Activated CD8-positive, alpha-beta T cell treated with anti-CD3 and anti-CD28 coated beads, Interleukin-2, amount 10 ng/mL, durations not matched to agents 7 days and 5 days (primary cell): ENCODE data around the gene UTF1. TPM values are rescaled to one million over a fixed set of nuclear protein-coding genes. Genes with fewer than 3 reads are reported as not detected.
A peak's percentile ranks its signal among the peaks of the same experiment; 100 is the strongest.
"Not testable (repeated sequence)": the region's sequence is repeated elsewhere in the genome, so short reads cannot be mapped to it uniquely, and the experiment has no call there.

Source experiments
- ATAC-seq: fragments of 150-1000 bp; cut with Tn5 transposase; one replicate; pipeline ENCODE4 v1.10.0; 2021; ENCODE audit warnings: moderate library complexity
- CTCF ChIA-PET: fragments of 350-600 bp; sonication (Branson Sonifier 250); formaldehyde crosslinking; loops from one replicate; lab custom pipeline; 2021; ENCODE audit warnings: antibody characterized with exemption; lab: Charles Lee
- POLR2A ChIA-PET: fragments of 350-600 bp; sonication (Branson Sonifier 250); formaldehyde crosslinking; loops from one replicate; lab custom pipeline; 2021; ENCODE audit warnings: antibody characterized with exemption; lab: Charles Lee
- DNase-seq: peaks from one replicate; pipeline ENCODE4 v3.0.0-alpha.2; 2020
- H3K27ac Mint-ChIP-seq: one replicate; pipeline ENCODE4 v1.8.0; 2021; ENCODE audit warnings: mild to moderate bottlenecking, mixed read lengths
- H3K27me3 Mint-ChIP-seq: one replicate; pipeline ENCODE4 v1.8.0; 2021; ENCODE audit warnings: low read depth, mixed read lengths
- H3K36me3 Mint-ChIP-seq: one replicate; pipeline ENCODE4 v1.8.0; 2021; ENCODE audit warnings: low read depth, mixed read lengths
- H3K4me1 Mint-ChIP-seq: one replicate; pipeline ENCODE4 v1.8.0; 2021; ENCODE audit warnings: low read depth, mixed read lengths
- H3K4me3 Mint-ChIP-seq: one replicate; pipeline ENCODE4 v1.8.0; 2021; ENCODE audit warnings: mild to moderate bottlenecking, mixed read lengths
- H3K9me3 Mint-ChIP-seq: one replicate; pipeline ENCODE4 v1.8.0; 2022; ENCODE audit warnings: mixed read lengths; ENCODE audit not compliant: insufficient read depth
- total RNA-seq, 2 experiments: library from RNA; stranded (reverse); gene quantifications; one replicate each; pipeline ENCODE4 v1.2.3, GENCODE V29; 2021

The UTF1 gene
- total RNA-seq, 2 experiments from 2014 or later, result not detected

DNA sequence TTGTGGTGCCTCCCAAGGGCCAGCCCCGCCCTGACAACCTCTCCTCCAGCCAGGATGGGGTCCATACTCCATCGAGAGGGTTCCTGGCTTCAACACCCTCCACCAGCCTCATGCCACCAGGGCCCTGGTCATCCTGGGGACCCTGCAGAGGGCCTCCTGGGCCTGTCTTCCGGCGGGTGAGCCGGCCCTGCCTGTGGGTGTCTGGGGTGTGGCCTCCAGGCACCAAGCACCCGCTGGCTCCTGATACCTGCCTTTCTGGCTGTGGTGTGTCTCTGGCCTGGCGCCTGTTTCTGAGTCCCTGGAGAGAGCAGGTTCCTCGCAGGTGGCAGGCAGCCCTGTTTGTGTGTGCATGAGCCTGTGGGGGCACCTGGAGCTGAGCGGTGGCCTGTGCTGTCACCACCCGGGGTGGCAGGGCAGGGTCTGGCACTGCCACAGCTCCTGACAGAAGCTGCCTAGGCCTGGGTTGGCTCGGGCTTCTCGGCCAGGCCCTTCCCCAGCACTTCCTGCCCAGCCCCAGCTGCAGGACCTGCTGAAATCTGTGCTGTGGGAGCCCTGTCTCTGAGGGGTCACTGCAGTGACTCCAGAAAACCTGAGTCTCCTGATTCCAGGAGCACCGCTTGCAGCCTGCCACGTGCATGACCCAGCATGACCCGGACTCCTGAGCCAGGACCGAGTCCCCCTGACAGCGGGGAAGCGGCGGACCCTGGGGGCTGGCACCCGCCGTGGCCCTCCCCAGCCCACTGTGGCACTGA lies 28.2 kb downstream of the UTF1 start:
- Mint-ChIP-seq H3K9me3 (no peaks in the 10 kb centered on the region), H3K4me1 (peaks cover 61% of the 10 kb centered on the region), H3K4me3 (peak overlapping the region; percentile 62), H3K27ac (peak overlapping the region; percentile 95), H3K36me3 (peaks cover 8% of the 10 kb centered on the region), H3K27me3 (peaks cover 2% of the 10 kb centered on the region)
- ATAC-seq (peak; percentile 18), DNase-seq (peak; percentile 66)
- ChIA-PET POLR2A (interaction anchor here (0.8 to 1.5 kb wide), 2 partner anchors 17 to 20 kb away, joined by 4 to 5 read pairs; no protein-coding TSS in a partner anchor), CTCF (interaction anchor here (1.1 to 4.1 kb wide), 7 partner anchors 17 to 115 kb away, joined by 3 to 14 read pairs (median 6); no protein-coding TSS in a partner anchor)

DNA sequence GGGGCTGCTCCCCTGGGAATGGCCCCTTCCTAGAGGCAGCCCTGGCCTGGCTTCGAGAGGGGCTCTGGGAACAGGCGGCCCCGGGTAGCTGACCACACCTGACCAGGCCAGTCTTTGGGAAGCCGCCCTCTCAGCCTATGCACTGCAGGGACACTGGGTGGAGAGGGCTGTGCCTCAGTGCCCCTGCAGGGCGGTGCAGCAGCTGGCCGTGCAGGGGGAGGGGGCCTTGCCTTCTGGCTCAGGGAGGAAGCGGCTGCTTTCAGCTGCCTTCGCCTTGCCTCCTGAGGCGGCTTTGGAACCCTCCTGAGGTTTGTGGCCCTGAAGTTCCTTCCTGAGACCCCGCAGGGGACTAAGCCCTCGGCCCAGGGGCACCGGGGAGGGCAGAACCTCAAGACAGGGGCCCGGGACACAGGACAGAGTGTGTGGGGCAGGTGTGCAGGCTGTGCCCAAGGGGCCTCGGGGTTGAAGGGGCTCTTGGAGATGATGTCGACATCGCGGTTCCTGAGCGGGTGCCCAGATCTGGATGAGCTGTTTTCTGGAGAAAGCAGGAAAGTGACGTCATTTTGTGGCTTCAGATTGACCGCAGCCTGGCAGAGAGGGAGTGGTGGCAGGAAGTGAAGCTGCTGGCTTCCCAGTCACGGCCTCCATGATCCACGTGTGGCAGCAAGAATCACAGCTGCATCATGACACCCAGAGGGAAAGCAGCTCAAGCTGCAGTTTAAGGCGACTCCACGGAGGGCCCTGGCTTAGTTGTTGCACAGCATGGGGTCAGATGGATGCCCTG lies 29.0 kb downstream of the UTF1 start:
- ChIA-PET POLR2A (interaction anchor here (0.7 to 1.5 kb wide), 5 partner anchors 16 to 19 kb away, joined by 3 to 7 read pairs (median 4); no protein-coding TSS in a partner anchor), CTCF (interaction anchor here (0.7 to 4.1 kb wide), 8 partner anchors 16 to 262 kb away, joined by 3 to 14 read pairs (median 6); no protein-coding TSS in a partner anchor)
- DNase-seq, result peak; percentile 89
- Mint-ChIP-seq H3K4me1 (peaks cover 69% of the 10 kb centered on the region), H3K36me3 (peaks cover 10% of the 10 kb centered on the region), H3K27ac (peak overlapping the region; percentile 95), H3K9me3 (no peaks in the 10 kb centered on the region), H3K4me3 (peak overlapping the region; percentile 60), H3K27me3 (peaks cover 2% of the 10 kb centered on the region)
- ATAC-seq, result peak; percentile 39

- Mint-ChIP-seq H3K9me3 (no peaks in the 10 kb centered on the region), H3K4me1 (peaks cover 75% of the 10 kb centered on the region), H3K36me3 (peaks cover 14% of the 10 kb centered on the region), H3K27ac (peak overlapping the region; percentile 95), H3K4me3 (peak overlapping the region; percentile 60), H3K27me3 (peaks cover 2% of the 10 kb centered on the region)
- DNase-seq (no peak), ATAC-seq (no peak)
- ChIA-PET POLR2A (interaction anchor here (0.7 to 1.0 kb wide), 3 partner anchors 15 to 18 kb away, joined by 3 to 7 read pairs (median 3); no protein-coding TSS in a partner anchor), CTCF (interaction anchor here (1.3 to 4.1 kb wide), 5 partner anchors 15 to 116 kb away, joined by 5 to 14 read pairs (median 6); no protein-coding TSS in a partner anchor)
Observed at GRCh38 chr10:133259602-133259989, 29.6 kb downstream of the UTF1 start.

GRCh38 chr10:133260895-133261725 lies 31.1 kb downstream of the UTF1 start:
- ChIA-PET CTCF (interaction anchor here (1.0 to 1.5 kb wide), 4 partner anchors 15 to 68 kb away, joined by 3 to 5 read pairs (median 4); partner anchors contain the start of gene ADAM8), POLR2A (interaction anchor here (0.9 to 1.4 kb wide), 2 partner anchors 15 to 20 kb away, joined by 4 to 7 read pairs; partner anchors contain the start of gene ADAM8)
- Mint-ChIP-seq H3K36me3 (peaks cover 23% of the 10 kb centered on the region), H3K27ac (peak overlapping the region; percentile 95), H3K27me3 (no peaks in the 10 kb centered on the region), H3K9me3 (no peaks in the 10 kb centered on the region), H3K4me1 (peaks cover 87% of the 10 kb centered on the region), H3K4me3 (peak overlapping the region; percentile 74)
- ATAC-seq (peak; percentile 50), DNase-seq (peak; percentile 73)

DNA sequence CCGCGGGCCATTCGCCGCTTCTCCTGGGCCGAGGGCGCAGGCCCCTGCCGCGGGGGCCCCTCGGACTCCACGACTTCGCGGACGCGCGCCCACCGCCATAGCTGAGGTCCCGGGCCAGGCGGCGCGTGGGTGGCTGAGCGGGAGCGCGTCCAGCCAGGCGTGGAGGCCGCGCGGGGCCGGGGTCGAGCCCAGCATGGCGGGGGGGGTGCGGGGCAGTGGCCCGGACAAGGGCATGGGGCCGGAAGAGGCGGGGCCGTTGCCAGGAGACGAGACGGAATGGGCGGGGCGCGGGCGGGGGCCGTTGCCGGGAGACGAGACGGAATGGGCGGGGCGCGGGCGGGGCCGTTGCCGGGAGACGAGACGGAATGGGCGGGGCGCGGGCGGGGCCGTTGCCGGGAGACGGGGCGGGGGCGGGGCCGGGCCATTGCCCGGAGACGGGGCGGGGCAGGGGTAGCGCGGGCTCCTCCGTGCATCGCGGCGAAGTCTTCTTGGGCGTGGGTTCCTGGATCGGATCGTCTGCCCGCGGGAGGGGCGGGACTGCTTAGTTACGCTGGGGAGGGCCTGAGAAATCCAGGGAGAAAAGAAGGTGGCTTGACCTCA lies 31.8 kb downstream of the UTF1 start:
- ATAC-seq (peak; percentile 49), DNase-seq (peak; percentile 90)
- Mint-ChIP-seq H3K27ac (peak overlapping the region; percentile 60), H3K27me3 (no peaks in the 10 kb centered on the region), H3K36me3 (peaks cover 23% of the 10 kb centered on the region), H3K9me3 (no peaks in the 10 kb centered on the region), H3K4me1 (peaks cover 82% of the 10 kb centered on the region), H3K4me3 (peak overlapping the region; percentile 74)
- ChIA-PET POLR2A (interaction anchor here (1.4 kb wide), 1 partner anchor 14 kb away, joined by 7 read pairs; the partner anchor contains the start of gene ADAM8), CTCF (interaction anchor here (1.0 to 2.9 kb wide), 5 partner anchors 10 to 68 kb away, joined by 3 to 17 read pairs (median 4); partner anchors contain the start of gene ADAM8)

DNA sequence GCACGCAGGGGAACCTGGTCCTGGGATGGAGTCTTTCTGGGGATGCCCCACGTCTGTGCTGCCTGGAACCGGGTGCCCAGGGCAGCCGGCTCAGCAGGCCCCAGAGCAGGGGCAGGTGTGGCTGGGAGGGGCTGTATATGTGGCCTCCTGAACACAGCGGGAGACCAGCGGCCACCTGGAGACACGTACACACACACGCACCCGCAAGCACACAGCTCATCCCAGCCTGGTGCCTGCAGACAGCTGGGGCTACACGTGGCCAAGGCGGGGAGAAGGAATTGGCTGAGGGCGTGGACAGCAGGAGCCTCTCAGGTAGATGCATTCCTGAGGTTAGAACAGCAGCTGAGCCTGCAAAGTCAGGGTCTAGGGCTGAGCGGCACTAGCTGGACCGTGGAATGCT lies 32.7 kb downstream of the UTF1 start:
- Mint-ChIP-seq H3K27me3 (no peaks in the 10 kb centered on the region), H3K9me3 (no peaks in the 10 kb centered on the region), H3K27ac (no peak overlapping the region), H3K4me1 (peaks cover 74% of the 10 kb centered on the region), H3K4me3 (no peak overlapping the region), H3K36me3 (peaks cover 23% of the 10 kb centered on the region)
- ATAC-seq (no peak), DNase-seq (no peak)
- CTCF ChIA-PET, result interaction anchor here (1.0 to 2.9 kb wide), 2 partner anchors 10 to 13 kb away, joined by 3 to 17 read pairs; partner anchors contain the start of gene ADAM8
- POLR2A ChIA-PET, result interaction anchor here (0.6 kb wide), 2 partner anchors 12 to 127 kb away, joined by 3 read pairs; no protein-coding TSS in a partner anchor

DNA sequence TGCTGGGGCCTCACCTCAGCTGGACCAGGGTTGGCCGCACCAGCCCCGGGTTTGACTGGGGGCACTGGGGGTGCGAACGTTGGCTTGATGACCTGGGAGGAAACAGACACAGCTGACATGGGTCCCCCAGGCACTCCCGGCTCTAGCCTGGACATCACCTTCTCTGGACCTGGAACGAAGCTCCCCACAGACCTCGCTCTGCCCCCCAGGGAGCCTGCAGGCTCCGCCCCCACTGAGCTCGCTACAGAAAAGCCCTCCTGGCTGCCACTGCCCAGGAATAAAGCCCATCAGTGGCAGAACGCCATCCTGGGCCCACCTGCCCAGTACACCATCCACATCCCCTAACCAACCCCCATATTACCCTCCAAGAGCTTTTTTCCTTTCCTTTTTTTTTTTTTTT lies 33.7 kb downstream of the UTF1 start:
- POLR2A ChIA-PET, result interaction anchor here (0.9 to 2.1 kb wide), 3 partner anchors 9 to 44 kb away, joined by 3 to 11 read pairs (median 5); partner anchors contain the start of gene ADAM8
- peaks cover 65% of the 10 kb centered on the region for H3K4me1 Mint-ChIP-seq

DNA sequence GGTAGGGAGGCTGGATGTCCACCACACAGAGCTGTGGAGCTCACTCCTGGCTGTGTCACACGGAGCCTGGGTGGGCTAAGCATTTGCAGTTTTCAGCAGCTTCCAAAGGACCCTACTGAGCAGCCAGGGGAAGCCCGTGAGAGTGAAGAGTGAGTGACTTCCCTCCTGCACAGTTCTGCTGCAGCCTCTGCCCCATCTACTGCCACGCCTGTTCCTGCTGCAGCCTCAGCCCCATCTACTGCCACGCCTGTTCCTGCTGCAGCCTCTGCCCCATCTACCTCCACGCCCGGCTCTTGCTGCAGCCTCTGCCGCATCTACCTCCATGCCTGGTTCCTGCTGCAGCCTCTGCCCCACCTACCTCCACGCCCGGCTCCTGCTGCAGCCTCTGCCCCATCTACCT lies 34.4 kb downstream of the UTF1 start:
- CTCF ChIA-PET, result interaction anchor here (2.9 kb wide), 1 partner anchor 11 kb away, joined by 17 read pairs; the partner anchor contains the start of gene ADAM8
- POLR2A ChIA-PET, result interaction anchor here (0.9 to 2.1 kb wide), 3 partner anchors 8 to 43 kb away, joined by 3 to 11 read pairs (median 5); partner anchors contain the start of gene ADAM8
- Mint-ChIP-seq H3K27me3 (no peaks in the 10 kb centered on the region), H3K4me1 (peaks cover 58% of the 10 kb centered on the region), H3K9me3 (no peaks in the 10 kb centered on the region), H3K36me3 (peaks cover 23% of the 10 kb centered on the region), H3K4me3 (peak overlapping the region; percentile 18), H3K27ac (peak overlapping the region; percentile 76)
- no peak for ATAC-seq
- peak; percentile 75 for DNase-seq

More for the DNA sequence above, 33.7 kb downstream of the UTF1 start:
- Mint-ChIP-seq H3K36me3 (peaks cover 23% of the 10 kb centered on the region), H3K9me3 (no peaks in the 10 kb centered on the region), H3K4me3 (no peak overlapping the region), H3K27ac (peak overlapping the region; percentile 76), H3K27me3 (no peaks in the 10 kb centered on the region)
- CTCF ChIA-PET, result interaction anchor here (0.6 to 2.9 kb wide), 2 partner anchors 12 to 16 kb away, joined by 3 to 17 read pairs; partner anchors contain the start of gene ADAM8
- DNase-seq (no peak), ATAC-seq (no peak)

- ATAC-seq, CTCF ChIA-PET, H3K9me3 Mint-ChIP-seq, H3K4me3 Mint-ChIP-seq, DNase-seq, H3K27ac Mint-ChIP-seq, H3K27me3 Mint-ChIP-seq: not testable (repeated sequence)
- H3K4me1 Mint-ChIP-seq, result peaks cover 53% of the 10 kb centered on the region
- peaks cover 23% of the 10 kb centered on the region for H3K36me3 Mint-ChIP-seq
- POLR2A ChIA-PET, result interaction anchor here (2.1 kb wide), 1 partner anchor 11 kb away, joined by 11 read pairs; the partner anchor contains the start of gene ADAM8
Observed at GRCh38 chr10:133265052-133265451, 35.0 kb downstream of the UTF1 start.
